Smooth muscle cell of the pulmonary artery (primary cell): ENCODE results near the gene VPS50. TPM values are rescaled to one million over a fixed set of nuclear protein-coding genes. Genes with fewer than 3 reads are reported as not detected.

ENCODE experiments used
- total RNA-seq: library from RNA; depleted of rRNA; stranded (reverse); fragments of >200 nt; gene quantifications from 2 replicates; pipeline ENCODE4 v1.2.3, GENCODE V29; 2014

The VPS50 gene, protein sequence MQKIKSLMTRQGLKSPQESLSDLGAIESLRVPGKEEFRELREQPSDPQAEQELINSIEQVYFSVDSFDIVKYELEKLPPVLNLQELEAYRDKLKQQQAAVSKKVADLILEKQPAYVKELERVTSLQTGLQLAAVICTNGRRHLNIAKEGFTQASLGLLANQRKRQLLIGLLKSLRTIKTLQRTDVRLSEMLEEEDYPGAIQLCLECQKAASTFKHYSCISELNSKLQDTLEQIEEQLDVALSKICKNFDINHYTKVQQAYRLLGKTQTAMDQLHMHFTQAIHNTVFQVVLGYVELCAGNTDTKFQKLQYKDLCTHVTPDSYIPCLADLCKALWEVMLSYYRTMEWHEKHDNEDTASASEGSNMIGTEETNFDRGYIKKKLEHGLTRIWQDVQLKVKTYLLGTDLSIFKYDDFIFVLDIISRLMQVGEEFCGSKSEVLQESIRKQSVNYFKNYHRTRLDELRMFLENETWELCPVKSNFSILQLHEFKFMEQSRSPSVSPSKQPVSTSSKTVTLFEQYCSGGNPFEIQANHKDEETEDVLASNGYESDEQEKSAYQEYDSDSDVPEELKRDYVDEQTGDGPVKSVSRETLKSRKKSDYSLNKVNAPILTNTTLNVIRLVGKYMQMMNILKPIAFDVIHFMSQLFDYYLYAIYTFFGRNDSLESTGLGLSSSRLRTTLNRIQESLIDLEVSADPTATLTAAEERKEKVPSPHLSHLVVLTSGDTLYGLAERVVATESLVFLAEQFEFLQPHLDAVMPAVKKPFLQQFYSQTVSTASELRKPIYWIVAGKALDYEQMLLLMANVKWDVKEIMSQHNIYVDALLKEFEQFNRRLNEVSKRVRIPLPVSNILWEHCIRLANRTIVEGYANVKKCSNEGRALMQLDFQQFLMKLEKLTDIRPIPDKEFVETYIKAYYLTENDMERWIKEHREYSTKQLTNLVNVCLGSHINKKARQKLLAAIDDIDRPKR
- total RNA-seq: 28.0 and 30.9 TPM in 2 replicates

DNA sequence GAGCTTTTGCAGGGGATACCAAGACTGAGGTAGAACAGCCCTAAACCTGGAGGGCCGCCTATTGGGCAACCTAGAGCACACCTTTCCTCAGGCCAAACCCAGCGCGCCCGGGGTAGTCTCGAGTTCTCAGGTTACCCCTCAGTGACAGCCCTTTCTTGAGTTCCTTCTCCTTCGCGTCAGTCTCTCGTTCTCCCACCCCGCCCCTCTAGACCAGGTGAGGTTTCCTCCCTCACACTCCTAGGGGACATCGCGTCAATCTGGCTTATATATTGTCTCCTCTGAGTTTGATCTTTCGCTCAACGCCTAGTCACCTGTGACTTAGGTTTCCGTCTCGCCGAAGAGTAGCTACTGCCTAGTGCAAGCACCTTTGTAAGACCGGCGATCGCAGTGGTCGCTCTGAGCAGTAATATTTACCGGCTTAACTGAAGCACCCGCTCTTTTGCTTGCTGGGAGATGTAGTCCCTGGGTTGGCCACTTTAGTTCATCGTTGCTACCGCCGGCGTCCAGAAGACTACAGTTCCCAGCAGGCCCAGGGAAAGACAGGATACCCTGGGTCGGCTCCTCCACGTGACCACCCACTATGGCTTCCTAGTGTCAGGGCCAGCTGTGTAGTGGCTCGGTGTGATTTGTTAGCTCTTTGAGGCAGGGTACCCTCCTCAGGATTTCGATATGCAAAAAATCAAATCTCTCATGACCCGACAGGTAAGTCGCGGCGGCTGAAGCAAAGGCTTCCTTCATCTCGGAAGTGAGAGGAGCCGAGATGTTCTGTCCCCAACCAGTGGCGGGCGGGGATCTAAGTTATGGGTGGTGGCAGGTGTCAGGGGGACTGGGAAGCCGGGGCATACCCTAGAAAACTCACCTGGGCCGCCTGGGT is at the start of gene VPS50:
VPS50 (plus strand) TSS at position 568 of the 874 bp plus-strand sequence; CDS start at position 670, 102 bp downstream.

DNA sequence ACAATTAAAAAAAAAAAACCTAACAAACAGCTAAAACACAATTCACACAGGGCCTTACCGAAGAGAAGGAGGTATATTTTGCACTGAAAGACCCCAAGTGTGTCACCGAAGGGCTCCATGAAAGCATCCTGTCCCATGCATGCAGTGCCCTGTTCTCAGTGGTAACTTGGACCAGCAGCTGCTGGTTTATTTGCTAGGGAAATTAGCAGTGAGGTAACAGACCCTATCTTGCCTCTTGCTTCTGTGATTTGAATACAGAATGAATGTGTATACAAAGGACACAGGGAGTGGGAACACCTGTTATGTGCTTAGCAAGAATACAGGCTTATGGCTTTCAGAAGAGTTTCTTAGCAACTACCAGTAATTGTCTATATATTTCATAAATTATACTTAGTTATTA is 5.9 kb upstream of the VPS50 start, which contains the start of gene HEPACAM2:
HEPACAM2 (minus strand) TSS at position 160 of the 400 bp plus-strand sequence.

Other genes with a start within 250 kb of the VPS50 start
- gene SAMD9, start 114.4 kb upstream of the VPS50 start, total RNA-seq: 11.8 and 17.5 TPM in 2 replicates
- gene SAMD9L, start 84.0 kb upstream of the VPS50 start, total RNA-seq: 14.1 and 25.1 TPM in 2 replicates
- 0.07 TPM in 1 of 2 replicates, not detected in the other for gene HEPACAM2, start 5.9 kb upstream of the VPS50 start, total RNA-seq